ENCODE data around the gene SDK2.

- no peak for TF ChIP-seq CTCF (IDR thresholded peaks at IDR 0.05; ENCODE audit: low read depth, low read length, poor library complexity, severe bottlenecking)
- TF ChIP-seq EZH2phosphoT487 (IDR thresholded peaks at IDR 0.05; ENCODE audit: borderline replicate concordance, low read length): no peak
These were observed 27.3 kb downstream of the SDK2 start for GRCh38 chr17:73616873-73617404.

Data from DOHH2 (cell line).